22Rv1 (cell line): ENCODE results near the gene LRR1.

ENCODE experiments used
- H3K27ac ChIP-seq: fragments of 450-650 bp; 2 replicates; pipeline ENCODE4 v1.5.1; 2017
- CTCF ChIP-seq: fragments of 450-650 bp; IDR thresholded peaks from 2 replicates; pipeline ENCODE4 v1.5.1; 2017; ENCODE audit warnings: mild to moderate bottlenecking
- ZFX ChIP-seq: fragments of 450-650 bp; IDR thresholded peaks from 2 replicates; pipeline ENCODE4 v1.6.1; 2017; ENCODE audit warnings: antibody characterized with exemption, borderline replicate concordance

The LRR1 gene

GRCh38 chr14:49612671-49613070 is 13.9 kb downstream of the LRR1 start:
- no peak overlapping the region for H3K27ac ChIP-seq
- TF ChIP-seq ZFX (no peak), CTCF (no peak)

DNA sequence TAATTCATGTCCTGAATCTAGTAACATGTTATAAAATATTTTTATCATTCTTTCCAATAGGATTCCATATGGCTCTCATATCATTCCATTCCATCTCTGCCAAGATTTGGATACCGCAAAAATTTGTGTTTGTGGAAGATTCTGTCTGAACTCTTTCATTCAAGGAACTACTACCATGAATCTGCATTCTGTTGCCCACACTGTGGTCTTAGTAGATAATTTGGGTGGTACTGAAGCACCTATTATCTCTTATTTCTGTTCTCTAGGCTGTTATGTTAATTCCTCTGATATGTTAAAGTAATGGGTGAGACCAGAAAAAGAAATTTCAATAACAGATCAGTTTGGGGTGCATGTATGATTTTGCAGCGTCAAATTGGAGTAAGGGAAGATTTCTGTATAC is 15.5 kb downstream of the LRR1 start:
- TF ChIP-seq CTCF (no peak), ZFX (no peak)
- no peak overlapping the region for H3K27ac ChIP-seq

DNA sequence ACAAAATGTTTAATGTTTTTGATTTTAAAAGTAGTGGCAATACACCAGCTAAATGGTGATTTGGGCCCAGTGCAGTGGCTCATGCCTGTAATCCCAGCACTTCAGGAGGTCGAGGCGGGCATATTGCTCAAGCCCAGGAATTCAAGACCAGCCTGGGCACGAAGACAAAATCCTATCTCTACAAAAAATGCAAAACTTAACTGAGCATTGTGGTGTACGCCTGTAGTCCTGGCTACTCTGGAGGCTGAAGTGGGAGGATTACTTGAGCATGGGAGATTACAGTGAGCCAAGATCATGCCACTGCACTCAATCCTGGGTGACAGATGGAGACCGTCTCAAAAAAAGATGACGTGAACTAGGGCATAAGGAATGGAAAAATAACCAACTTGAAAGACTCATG is 17.0 kb downstream of the LRR1 start:
- TF ChIP-seq CTCF, result no peak
- TF ChIP-seq ZFX, result no peak
- H3K27ac ChIP-seq, result no peak overlapping the region; the same call in 1 of the 2 replicates

DNA sequence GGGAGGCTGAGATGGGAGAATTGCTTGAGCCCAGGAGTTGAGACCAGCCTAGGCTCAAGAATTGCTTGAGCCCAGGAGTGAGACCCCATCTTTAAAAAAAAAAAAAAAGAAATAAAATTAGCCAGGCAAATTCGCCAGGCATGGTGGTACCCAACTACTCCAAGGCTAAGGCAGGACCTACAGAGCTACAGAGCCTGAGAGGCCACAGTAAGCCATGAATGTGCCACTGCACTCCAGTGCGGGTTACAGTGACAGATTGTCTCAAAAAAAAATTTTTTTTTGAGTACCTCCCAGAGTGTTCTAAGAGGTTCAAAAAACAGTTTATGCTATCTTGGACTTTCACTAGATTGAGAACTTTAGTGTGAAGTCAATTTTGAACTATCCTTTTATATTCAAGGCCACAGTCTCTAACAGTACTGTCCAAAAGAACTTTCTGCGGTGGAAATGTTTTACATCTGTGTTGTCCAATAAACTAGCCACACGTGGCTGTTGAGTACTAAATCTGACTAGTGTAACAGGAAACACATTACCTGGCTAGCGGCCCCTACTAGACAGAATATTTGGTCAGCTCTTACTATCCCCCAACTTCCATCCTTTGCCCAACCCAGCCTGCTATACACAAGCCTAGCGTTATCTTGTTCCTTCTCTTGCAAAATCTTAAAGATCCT is 19.2 kb downstream of the LRR1 start:
- TF ChIP-seq CTCF (no peak), ZFX (no peak)
- H3K27ac ChIP-seq, result peak overlapping the region; percentile 35

DNA sequence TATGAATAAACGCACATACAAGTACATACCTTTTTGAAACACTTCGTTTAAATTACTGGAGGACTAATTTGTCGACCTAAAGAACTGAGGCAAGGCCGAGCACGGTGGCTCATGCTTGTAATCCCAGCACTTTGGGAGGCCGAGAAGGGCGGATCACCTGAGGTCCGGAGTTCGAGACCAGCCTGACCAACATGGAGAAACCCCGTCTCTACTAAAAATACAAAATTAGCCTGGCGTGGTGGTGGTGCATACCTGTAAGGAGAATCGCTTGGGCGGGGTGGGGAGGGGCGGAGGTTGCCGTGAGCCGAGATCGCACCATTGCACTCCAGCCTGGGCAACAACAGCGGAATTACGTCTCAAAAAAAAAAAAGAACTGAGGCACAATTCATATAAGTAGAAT is 20.5 kb downstream of the LRR1 start:
- H3K27ac ChIP-seq, result peak overlapping the region; percentile 96

GRCh38 chr14:49619730-49620129 is 21.0 kb downstream of the LRR1 start:
- TF ChIP-seq CTCF (no peak), ZFX (no peak)
- peak overlapping the region; percentile 96 for H3K27ac ChIP-seq

DNA sequence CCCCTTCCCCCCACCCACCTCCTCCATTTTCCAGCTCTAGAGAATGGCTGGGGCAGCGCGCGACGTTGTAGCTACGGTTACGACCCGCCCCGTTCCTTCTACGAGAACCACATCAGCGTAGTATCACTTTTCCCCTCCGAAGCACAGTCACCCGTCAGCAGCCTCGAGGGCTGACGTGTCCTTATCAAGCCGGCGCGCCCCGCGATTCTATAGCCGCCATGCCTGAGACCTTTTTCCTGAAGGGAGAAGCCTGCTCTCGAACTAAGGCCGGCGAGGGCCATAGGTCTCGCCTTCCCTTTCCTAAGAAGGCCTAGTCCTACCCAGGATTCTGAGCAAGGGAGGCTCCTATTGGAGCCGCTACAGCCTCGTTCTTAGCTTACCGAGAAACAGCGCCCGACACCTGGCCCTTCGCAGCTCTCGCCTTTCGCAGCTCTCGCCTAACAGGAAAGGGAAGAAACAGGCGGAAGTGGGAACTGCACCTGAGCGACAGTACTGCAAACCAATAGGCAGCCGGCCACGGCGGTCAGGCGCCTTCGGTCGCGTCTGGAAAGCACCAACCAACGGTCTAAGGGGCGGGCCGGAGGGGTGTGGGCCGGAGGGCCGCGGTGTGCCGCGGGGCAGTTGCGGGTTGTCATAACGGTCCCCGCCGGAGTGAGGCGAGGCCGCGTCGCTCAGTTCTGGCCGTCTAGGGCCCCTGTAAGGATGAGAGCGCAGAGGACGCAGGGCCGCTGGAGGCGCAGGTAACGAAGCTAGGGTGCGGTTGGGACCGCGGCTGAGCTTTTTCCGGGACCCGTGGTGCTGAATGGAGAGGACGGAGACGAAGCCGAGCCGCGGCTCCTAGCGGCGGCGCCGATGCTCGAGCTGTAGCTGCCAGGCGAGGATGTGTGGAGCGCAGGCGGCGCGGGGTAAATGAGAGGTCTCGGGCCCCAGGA is 21.7 kb downstream of the LRR1 start, which contains the start of the genes MGAT2 and RPL36AL:
Gene MGAT2 (plus strand): TSS at position 618 of the 932 bp plus-strand sequence. CDS start 470 bp downstream, outside the sequence.
Gene RPL36AL (minus strand): TSS at position 445 of the 932 bp plus-strand sequence. CDS start 1,522 bp downstream, outside the sequence.
- peak within 1 kb of the TSS; percentile 96 for H3K27ac ChIP-seq
- peak; percentile 55 for TF ChIP-seq CTCF
- TF ChIP-seq ZFX, result no peak
